C4-2B (cell line): ENCODE measurements around the gene SLC25A51.
"Not testable (repeated sequence)": the region's sequence is repeated elsewhere in the genome, so short reads cannot be mapped to it uniquely, and the experiment has no call there.

Experiments
- H3K27ac ChIP-seq: fragments of 450-650 bp; 2 replicates; pipeline ENCODE4 v1.5.1; 2017
- ZFX ChIP-seq: fragments of 450-650 bp; IDR thresholded peaks from 2 replicates; pipeline ENCODE4 v1.6.1; 2017
- TF ChIP-seq, protein P1 (sequence below): fragments of 450-650 bp; conservative IDR thresholded peaks from 2 replicates; pipeline ENCODE4 v1.5.1; 2017; ENCODE audit warnings: mild to moderate bottlenecking

SLC25A51 gene

GRCh38 chr9:37915911-37916470 is 12.1 kb upstream of the SLC25A51 start:
- H3K27ac ChIP-seq = no peak overlapping the region
- no peak for TF ChIP-seq ZFX
- TF ChIP-seq, protein P1, sequence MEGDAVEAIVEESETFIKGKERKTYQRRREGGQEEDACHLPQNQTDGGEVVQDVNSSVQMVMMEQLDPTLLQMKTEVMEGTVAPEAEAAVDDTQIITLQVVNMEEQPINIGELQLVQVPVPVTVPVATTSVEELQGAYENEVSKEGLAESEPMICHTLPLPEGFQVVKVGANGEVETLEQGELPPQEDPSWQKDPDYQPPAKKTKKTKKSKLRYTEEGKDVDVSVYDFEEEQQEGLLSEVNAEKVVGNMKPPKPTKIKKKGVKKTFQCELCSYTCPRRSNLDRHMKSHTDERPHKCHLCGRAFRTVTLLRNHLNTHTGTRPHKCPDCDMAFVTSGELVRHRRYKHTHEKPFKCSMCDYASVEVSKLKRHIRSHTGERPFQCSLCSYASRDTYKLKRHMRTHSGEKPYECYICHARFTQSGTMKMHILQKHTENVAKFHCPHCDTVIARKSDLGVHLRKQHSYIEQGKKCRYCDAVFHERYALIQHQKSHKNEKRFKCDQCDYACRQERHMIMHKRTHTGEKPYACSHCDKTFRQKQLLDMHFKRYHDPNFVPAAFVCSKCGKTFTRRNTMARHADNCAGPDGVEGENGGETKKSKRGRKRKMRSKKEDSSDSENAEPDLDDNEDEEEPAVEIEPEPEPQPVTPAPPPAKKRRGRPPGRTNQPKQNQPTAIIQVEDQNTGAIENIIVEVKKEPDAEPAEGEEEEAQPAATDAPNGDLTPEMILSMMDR = no peak

GRCh38 chr9:37914701-37915358 is 10.9 kb upstream of the SLC25A51 start:
- no peak overlapping the region for H3K27ac ChIP-seq
- TF ChIP-seq, protein P1 = no peak
- no peak for TF ChIP-seq ZFX

DNA sequence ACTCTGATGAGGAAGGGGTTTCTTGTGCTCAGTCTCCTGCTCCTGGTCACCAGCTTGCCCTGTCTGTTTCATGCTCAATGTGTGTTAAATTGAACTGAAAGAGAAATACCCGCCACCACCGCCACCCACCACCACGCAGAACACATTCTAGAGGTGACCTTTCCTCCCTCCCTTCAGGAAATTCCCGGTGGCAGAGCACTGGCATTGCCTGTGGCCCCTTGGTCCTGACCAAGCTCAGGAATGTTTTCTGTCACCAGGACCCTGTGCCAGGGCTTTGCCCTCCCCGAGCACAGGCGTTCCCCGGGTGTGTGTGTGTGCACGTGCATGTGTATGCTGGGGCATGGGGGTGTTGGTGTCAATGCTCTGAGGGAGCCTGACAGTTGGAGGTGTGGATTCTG is 10.2 kb upstream of the SLC25A51 start:
- TF ChIP-seq, protein P1 = no peak
- no peak for TF ChIP-seq ZFX
- H3K27ac ChIP-seq = no peak overlapping the region

DNA sequence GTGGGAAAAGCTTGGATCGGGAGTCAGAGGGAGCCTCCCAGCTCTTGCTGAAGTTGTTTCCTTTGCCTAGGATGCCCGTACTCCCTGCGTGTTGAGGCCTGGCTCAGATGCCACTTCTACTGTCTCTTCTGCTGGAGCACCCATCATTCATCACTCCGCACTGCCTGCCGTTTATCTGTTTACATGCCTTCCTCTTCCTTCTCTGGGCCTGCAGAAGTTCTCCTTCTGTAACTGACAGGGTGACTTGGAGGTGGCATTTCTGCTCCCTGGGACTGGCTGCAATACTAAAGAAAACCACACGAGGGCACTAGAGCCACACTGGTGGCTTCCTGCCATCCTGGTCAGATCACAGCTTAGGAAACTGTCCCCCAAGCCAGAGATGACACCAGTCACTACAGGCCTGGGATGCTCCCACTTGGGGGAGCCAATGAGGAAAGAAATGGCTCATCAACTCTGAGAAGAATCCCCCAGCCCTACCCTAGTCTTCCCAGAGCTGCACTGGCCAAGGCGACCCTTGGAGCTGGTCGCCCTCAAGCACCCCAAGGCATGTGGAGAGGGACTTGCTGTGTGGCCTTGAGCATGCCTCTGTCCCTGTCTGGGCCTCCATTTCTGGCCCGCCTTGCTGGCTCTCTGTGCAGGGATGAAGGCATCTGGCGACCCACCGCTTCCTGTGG is 9.7 kb upstream of the SLC25A51 start:
- no peak overlapping the region for H3K27ac ChIP-seq
- TF ChIP-seq, protein P1 = peak; percentile 98
- TF ChIP-seq ZFX = no peak

GRCh38 chr9:37911271-37911681 is 7.3 kb upstream of the SLC25A51 start:
- H3K27ac ChIP-seq = no peak overlapping the region
- no peak for TF ChIP-seq ZFX
- TF ChIP-seq, protein P1 = no peak

GRCh38 chr9:37910271-37910670 is 6.3 kb upstream of the SLC25A51 start:
- TF ChIP-seq, protein P1 = no peak
- no peak for TF ChIP-seq ZFX
- H3K27ac ChIP-seq = no peak overlapping the region

DNA sequence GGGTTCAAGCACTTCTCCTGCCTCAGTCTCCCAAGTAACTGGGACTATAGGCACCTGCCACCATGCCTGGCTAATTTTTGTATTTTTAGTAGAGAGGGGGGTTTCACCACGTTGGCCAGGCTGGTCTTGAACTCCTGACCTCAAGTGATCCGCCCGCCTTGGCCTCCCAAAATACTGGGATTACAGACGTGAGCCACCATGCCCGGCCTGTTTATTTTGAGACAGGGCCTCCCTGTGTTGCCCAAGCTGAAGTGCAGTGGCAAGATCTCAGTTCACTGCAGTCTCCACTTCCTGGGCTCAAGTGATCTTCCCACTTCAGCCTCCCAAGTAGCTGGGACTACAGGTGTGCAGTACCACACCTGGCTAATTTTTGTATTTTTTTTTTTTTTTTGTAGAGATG is 5.9 kb upstream of the SLC25A51 start:
- not testable (repeated sequence) for H3K27ac ChIP-seq
